Upper lobe of left lung (tissue), 4 donors: Measurements from ENCODE around the gene GRAMD4.

Source experiments
- CTCF ChIP-seq, 6 experiments: fragments of 450-650 bp in 4 of 6; fragments of 200-600 bp in 2 of 6; sonication (generic) in 2 of 6; IDR thresholded peaks; one replicate each; pipeline ENCODE4 v1.5.1; 2016 to 2019; ENCODE audit warnings: antibody characterized with exemption in 6 of 6
- EP300 ChIP-seq, 4 donors: sonication (generic); formaldehyde crosslinking; IDR thresholded peaks; one replicate each; pipeline ENCODE4 v1.5.1; 2017; ENCODE audit warnings: antibody characterized with exemption in 4 of 4, control low read depth in 2 of 4
- POLR2A ChIP-seq, 4 donors: fragments of 450-650 bp; IDR thresholded peaks; one replicate each; pipeline ENCODE4 v1.5.1; 2016 to 2017; ENCODE audit warnings: antibody characterized with exemption in 4 of 4, mild to moderate bottlenecking in 2 of 4
- POLR2AphosphoS5 ChIP-seq, 2 donors: sonication (generic); formaldehyde crosslinking; IDR thresholded peaks; one replicate each; pipeline ENCODE4 v1.5.1; 2017; ENCODE audit warnings: antibody characterized with exemption in 2 of 2

GRCh38 chr22:46635756-46636155 is 15.6 kb downstream of the GRAMD4 start:
- peak in 2 of 6 experiments; percentile 6 to 14 for TF ChIP-seq CTCF (IDR thresholded peaks at IDR 0.05)
- TF ChIP-seq POLR2AphosphoS5 (IDR thresholded peaks at IDR 0.05), result no peak
- no peak for TF ChIP-seq POLR2A (IDR thresholded peaks at IDR 0.05)
- no peak for TF ChIP-seq EP300 (IDR thresholded peaks at IDR 0.05)
